Measurements from ENCODE around the gene PTGR1.

The PTGR1 gene

DNA sequence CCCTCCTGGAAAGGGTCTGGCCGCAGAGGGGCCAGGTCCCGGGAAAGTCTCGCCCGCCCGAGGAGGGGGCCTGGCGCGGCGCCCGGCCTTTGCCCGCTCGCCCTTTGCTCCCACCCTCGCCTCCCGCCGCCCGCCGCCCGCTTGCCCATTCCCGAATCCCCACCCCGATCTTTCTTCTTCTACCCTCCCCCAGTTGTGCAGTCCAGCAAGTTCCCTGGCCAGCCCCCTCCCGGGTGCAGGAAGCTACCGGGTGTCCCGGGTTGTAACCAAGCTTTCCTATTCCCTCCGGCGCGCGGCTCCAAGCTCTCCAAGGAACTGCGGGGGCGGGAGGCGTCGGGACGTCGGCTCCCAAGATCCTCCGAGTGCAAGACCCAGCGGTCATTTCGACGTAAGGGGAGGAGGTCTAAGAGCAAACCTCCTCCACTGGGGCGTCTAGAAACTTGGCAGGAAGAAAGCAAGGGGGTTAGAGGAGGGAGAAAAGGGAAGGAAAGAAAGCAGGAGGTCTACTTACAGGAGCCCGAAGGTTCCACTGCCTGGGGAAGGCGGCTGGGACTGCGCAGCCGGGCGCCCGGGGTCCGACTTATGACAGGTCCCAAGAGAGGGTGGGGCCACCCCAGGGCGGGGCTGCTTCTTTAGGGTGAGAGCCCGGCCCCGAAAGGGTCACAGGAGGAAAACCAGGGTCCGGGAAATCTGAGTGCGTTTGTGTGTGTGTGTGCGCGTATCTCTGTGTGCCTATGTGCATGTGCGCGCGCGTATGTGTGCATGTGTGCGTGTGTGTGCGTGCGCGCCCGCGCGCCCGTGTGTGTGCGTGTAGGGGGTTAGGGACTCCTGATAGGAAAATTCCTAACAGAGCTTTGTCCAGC is at the start of gene PTGR1:
Gene PTGR1, minus strand, starts transcription at position 556 of the 863 bp plus-strand sequence. CDS start 2,225 bp downstream, outside the sequence.
- H3K27me3 ChIP-seq = peaks cover 46% of the 10 kb centered on the region
- peak within 1 kb of the TSS; percentile 65 to 72 for H3K4me3 ChIP-seq (ENCODE audit: low read depth in 1 of 2, low read length in 1 of 2)
- no peaks in the 10 kb centered on the region for H3K36me3 ChIP-seq
- H3K9me3 ChIP-seq = no peaks in the 10 kb centered on the region
- H3K27ac ChIP-seq = no peak within 1 kb of the TSS
- no peak for TF ChIP-seq CTCF (IDR thresholded peaks at IDR 0.05)
- H3K4me1 ChIP-seq (ENCODE audit: control insufficient read depth in 1 of 2, insufficient read depth in 1 of 2, low read depth in 1 of 2, low read length in 1 of 2) = peaks cover 17 to 19% of the 10 kb centered on the region in 2 experiments

GRCh38 chr9:111649016-111649415 is 49.6 kb upstream of the PTGR1 start:
- H3K4me1 ChIP-seq (ENCODE audit: control insufficient read depth in 1 of 2, insufficient read depth in 1 of 2, low read depth in 1 of 2, low read length in 1 of 2) = no peaks in the 10 kb centered on the region
- no peak overlapping the region for H3K27ac ChIP-seq
- no peak for TF ChIP-seq CTCF (IDR thresholded peaks at IDR 0.05)
- H3K36me3 ChIP-seq = peaks cover 8% of the 10 kb centered on the region
- no peak overlapping the region for H3K4me3 ChIP-seq (ENCODE audit: low read depth in 1 of 2, low read length in 1 of 2)
- no peaks in the 10 kb centered on the region for H3K27me3 ChIP-seq
- H3K9me3 ChIP-seq = no peaks in the 10 kb centered on the region

GRCh38 chr9:111648066-111648465 is 48.6 kb upstream of the PTGR1 start:
- H3K27me3 ChIP-seq = no peaks in the 10 kb centered on the region
- TF ChIP-seq CTCF (IDR thresholded peaks at IDR 0.05) = no peak
- no peak overlapping the region for H3K27ac ChIP-seq
- no peaks in the 10 kb centered on the region for H3K9me3 ChIP-seq
- H3K36me3 ChIP-seq = peaks cover 1% of the 10 kb centered on the region
- H3K4me1 ChIP-seq (ENCODE audit: control insufficient read depth in 1 of 2, insufficient read depth in 1 of 2, low read depth in 1 of 2, low read length in 1 of 2) = no peaks in the 10 kb centered on the region
- H3K4me3 ChIP-seq (ENCODE audit: low read depth in 1 of 2, low read length in 1 of 2) = no peak overlapping the region

GRCh38 chr9:111646417-111646816 is 47.0 kb upstream of the PTGR1 start:
- no peaks in the 10 kb centered on the region for H3K36me3 ChIP-seq
- H3K27ac ChIP-seq = no peak overlapping the region
- no peaks in the 10 kb centered on the region for H3K9me3 ChIP-seq
- H3K4me3 ChIP-seq (ENCODE audit: low read depth in 1 of 2, low read length in 1 of 2) = no peak overlapping the region
- no peaks in the 10 kb centered on the region for H3K27me3 ChIP-seq
- H3K4me1 ChIP-seq (ENCODE audit: control insufficient read depth in 1 of 2, insufficient read depth in 1 of 2, low read depth in 1 of 2, low read length in 1 of 2) = no peaks in the 10 kb centered on the region
- TF ChIP-seq CTCF (IDR thresholded peaks at IDR 0.05) = no peak

DNA sequence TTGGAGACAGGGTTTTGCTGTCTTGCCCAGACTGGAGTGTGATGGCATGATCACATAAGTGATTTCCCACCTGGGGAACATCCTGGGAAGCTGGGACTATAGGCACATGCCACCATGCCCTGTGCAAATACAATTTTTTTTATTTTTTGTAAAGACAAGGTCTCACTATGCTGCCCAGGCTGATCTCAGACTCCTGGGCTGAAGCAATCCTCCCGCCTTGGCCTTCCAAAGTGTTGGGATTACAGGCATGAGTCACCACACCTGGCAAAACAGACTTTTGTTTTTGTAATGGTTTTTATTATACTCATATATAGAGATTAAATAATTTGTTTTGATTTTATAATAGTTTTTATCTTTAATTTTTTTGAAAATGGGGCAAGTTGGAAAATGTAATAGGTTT is 46.4 kb upstream of the PTGR1 start:
- H3K4me1 ChIP-seq (ENCODE audit: control insufficient read depth in 1 of 2, insufficient read depth in 1 of 2, low read depth in 1 of 2, low read length in 1 of 2) = no peaks in the 10 kb centered on the region
- H3K36me3 ChIP-seq = no peaks in the 10 kb centered on the region
- no peaks in the 10 kb centered on the region for H3K9me3 ChIP-seq
- no peak for TF ChIP-seq CTCF (IDR thresholded peaks at IDR 0.05)
- H3K4me3 ChIP-seq (ENCODE audit: low read depth in 1 of 2, low read length in 1 of 2) = no peak overlapping the region
- no peaks in the 10 kb centered on the region for H3K27me3 ChIP-seq
- no peak overlapping the region for H3K27ac ChIP-seq

Data from neutrophil (primary cell).